Measurements from ENCODE around the gene GNGT2.

GNGT2 gene

DNA sequence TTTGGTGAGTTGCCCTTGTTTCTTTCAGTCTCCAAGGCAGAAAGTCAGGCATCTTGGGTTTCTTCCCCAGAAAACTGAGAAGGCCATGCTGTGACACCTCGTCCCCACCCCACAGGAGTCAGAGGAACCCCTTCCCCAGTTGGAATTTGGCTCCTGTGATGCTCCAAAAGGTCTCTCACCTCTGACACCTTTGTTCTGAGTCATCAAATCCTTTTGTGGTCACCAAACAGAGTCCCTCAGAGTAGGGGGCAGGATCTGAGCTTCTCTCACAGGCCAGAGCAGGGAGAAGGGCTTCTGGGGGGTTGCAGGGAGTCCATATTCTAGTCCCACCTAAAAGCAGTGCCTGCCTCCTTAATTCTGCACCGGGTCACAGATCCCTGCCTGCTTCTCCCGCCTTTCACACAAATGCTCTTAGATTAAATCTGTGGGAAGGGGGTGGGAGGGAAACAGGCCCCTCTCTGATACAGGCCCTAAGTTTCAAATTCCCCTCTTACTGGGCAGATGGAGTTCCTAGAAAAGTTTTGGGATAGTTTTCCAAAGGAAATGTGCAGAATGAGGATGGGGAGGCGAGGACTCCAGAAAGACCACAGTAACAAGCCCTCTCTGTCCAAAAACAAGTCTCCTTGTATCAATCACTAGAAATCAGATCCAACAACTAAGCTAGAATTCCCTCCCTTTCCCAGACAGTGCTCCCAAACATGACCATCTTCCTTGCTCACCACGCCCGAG, 18.9 kb upstream of the GNGT2 start:
- no peak for DNase-seq

DNA sequence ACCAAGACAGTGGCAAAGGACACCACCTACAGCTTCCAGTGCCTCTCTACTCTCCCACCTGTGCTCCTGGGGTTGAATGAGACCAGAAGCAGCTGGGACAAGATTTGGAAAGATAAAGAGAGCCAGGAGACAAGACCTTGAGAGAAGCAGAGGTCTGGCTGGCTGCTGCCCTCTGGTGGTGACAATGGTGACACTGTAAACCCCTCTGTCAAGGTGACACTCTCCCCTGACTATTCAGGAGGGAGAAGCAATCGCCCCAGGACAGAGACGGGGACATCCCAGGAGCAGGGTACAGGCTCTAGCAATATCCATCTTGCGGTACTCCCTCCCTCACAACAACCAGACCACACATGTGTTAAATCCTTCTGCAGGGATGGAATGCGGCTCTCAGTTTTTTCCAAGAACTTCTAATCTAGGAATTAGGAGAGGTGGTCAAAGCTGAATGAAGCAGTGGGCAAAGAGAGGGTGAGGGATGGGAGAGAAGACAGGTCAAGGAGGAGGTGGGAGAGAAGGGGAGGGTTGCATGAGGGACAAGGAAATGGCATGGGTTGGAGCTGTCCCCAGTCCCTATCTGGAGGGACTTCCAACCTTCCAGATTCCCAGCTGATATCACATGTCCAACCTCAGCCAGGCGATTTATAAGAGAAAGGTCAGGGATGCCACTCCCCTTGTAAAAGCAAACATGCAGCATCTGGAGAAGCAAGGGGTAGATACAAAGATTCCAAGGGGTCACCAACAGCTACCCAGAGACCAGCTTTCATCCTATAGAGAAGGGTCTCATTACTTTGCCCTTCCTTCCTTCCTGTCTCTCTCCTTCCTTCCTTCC, 17.3 kb upstream of the GNGT2 start:
- peak; percentile 75 for DNase-seq

DNA sequence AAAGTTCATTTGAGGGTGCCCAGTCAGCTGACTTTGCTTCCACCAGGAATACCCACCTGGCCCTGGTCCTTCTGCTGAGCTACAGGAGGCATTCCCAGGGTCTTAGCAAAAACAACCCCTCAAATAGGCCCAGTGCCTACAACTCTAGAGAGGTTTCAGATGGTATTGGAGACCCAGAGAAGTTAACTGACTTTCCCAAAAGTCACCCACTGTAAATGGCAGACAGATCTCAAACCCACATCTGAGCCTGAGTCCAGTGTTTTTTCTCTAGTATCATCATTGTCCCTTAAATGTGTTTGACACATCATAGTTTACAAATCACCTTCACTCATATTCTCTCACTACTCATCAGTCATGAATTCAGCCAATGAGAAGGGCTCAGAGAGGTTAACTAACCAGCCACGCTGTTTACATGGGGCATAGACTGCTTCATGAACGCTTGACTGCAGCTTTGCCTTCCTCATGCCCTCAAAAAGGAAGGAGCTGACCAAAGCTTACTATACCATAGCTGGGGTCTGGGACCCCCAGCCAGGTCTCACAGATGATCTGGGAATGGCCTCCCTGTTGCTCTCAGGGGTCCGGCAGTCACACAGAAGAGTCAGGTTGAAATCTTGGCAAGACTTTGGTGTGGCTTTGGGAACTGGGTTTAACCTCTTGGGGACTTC, 16.5 kb upstream of the GNGT2 start:
- no peak for DNase-seq

DNA sequence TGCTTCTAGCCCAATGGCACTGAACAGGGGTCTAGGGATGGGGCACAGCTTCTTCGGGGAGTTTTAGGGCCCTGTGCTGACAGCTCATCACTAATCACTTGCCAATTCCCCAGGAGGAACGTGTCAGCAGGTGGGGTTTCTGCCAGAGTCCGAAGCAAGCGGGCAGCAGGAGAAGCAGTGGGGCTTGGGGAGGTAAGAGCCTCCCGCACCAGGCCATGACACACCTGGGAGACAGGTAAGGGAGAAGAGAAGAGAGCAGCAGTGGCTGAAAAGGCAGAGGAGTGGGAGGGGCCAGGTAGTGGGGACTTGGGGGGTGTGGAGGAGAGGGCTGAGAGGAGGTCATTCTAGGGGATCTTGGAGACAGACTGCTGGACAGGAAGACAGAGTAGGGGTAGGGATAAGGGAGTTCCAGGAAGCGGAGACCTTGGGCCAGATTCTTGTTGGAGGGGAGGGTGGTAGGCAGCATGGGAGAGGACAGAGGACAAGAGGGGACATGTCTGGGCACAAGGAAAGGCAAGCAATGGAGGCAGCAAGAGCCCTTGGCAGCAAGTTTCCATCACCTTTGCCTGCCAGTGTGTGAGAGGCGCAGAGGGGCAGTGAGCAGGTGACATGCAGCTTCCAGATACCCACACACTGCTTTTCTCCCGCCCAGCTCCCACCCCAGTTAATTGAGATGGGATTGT, 15.3 kb upstream of the GNGT2 start:
- DNase-seq: no peak

DNA sequence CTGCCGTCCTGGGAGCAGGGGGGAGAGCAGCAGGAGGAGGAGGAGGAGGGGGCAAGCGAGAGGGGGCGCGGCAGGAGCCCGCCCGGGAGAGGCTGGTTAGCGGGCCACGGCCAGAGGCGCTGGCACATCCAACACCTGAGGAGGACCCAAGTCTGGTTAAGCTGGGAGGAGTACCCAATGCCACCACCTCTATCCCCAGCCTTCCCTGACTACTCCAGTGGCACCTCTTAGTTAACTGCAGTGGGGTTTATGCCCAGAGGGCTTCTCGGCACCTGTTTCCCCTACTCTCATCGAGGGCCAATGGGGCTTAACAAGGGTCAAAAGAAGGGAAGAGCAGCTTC, 14.6 kb upstream of the GNGT2 start:
- DNase-seq: no peak

DNA sequence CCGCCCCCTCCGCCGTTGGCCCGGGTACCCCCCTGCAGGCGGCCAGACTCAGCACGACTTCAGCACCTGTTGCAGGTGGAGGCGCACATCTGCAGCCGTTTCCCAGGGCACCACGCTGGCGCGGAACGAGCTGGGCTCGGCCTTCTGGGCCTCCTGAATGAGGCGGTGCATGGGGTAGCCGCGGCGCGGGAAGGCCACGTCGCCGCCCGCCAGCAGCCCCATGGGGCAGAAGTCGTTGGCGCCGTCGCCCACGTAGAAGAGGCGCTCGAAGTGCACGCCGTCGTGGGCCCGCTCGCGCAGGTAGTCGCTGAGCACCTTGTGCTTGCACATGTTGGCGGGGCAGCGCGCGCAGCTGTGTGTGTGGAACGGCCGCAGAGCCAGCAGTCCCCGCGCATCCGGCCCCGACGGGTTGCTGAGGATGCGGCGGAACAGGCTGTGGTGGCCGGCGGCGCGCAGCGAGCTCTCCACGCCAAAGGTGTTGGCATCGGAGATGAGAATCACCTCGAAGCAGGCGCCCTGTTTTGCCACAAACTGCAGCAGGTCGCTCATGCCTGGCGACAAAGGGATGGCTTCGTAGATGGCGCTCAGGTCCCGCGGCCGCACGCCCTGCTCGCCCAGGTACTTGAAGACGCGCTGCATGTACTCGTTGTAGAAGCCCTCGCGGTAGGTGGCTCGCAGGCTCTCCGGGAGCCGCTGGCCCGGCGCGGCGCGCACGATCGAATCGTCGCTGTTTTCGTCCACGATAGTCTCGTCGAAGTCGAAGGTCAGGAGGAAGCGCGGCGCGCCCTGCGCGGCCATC, 14.0 kb upstream of the GNGT2 start:
- peak; percentile 32 for DNase-seq

DNA sequence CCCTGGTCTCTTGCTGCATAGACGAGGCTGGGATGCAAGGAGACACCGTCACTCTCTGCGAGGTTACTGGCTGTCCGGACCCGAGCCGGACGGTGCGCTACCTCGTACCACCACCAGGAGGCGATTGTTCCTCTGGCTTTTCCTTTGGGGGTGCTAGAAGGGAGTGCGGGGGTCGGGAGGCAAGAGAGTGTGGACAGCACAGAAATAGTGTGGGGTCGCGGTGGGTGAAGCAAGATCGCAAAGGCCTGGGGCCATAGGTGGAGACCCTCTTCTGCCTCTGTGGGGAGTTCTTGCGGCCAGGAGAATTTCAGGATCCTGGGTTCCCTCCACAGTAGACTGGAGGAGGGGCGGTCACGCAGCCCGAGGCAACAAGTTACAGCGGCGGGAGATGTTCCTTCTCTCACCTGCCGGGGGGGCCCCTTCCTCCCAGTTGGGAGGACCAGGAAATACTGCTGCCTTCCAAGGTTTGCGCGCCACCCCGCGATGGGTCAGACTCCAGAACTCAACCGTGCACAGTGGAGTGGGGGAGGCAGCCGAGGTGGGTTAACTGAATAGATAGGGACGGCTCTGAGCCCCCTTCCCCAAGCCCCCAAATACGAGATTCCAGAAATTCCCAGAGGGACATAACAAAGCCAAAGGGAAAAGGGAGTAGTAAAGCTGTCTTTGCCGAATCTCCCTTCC, 13.3 kb upstream of the GNGT2 start:
- peak; percentile 55 for DNase-seq

DNA sequence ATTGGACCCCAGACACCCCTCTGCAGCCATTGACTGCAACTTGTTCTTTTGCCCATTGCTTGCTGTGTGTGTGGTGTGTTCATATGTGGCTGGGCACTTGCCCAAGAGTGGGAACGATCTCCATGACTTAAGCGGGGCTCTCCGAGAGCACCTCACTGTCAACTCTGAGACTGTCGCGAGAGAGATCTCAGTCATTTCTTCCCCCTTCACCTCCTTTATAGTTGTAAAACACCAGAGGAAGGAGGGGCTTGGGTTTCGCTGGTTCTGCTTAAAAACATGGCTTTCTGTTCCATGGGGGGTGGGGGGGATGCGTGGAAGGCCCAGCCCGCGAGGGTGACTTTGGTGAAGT, 12.8 kb upstream of the GNGT2 start:
- DNase-seq: no peak

DNA sequence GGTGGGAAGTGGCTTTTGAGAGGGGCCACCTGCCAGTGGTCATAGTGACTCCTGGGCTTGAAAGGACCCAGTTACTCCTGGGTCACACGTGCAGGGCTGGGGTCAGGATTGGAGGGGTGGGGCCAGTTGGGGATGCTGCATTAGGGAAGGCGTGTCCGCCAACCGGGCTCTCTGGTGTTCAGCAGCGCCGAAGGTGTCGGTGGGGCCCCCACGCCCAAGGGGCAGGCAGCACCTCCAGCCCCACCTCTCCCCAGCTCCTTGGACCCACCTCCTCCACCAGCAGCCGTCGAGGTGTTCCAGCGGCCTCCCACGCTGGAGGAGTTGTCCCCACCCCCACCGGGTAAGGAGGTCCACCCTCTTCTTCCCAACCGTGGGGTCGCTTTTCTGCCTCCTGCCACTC, 9.6 kb upstream of the GNGT2 start:
- no peak for DNase-seq

DNA sequence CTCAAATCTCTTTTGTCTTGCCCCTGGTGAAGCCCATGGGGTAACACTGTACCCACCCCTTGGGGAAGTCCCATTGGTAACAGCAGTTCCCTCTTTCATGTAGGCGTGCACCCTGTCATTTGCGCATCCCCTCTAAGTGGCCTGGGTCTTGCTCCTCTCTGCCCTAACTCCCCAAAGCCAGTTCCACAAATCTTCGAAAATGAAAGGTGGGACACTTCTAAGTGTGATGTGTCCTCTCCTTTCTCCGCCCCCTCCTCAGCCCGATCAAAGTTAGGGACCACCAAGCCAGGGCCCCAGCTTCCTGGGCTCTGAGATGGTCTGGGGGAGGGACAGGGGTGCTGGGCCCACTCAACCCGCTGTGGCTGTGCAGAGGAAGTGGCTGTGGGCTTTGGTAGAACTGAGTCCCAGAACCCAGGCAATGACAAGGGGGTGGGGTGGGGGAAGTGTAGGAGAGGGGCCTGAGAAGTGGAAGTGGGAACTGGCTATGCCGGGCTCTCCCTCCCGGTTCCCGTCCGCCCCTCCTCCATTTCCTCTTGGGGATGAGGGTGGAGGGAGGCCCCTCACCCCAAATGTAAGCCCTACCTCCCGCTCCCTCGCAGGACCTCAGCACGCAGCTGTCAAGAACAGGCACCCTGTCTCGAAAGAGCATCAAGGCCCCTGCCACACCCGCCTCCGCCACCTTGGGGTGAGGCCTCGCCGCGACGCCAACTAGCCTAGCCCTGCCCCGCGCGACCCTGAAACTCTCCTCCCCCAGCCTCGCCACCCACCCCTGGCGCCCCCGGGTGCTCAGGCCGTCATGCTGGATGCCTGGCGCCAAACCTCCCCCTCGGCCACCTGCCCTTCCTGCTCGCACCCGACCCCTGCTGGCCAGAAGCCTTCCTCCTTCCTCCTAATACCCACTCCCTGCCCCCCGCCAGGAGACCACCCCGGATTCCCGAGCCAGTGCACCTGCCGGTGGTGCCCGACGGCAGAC, 8.9 kb upstream of the GNGT2 start:
- no peak for DNase-seq

DNA sequence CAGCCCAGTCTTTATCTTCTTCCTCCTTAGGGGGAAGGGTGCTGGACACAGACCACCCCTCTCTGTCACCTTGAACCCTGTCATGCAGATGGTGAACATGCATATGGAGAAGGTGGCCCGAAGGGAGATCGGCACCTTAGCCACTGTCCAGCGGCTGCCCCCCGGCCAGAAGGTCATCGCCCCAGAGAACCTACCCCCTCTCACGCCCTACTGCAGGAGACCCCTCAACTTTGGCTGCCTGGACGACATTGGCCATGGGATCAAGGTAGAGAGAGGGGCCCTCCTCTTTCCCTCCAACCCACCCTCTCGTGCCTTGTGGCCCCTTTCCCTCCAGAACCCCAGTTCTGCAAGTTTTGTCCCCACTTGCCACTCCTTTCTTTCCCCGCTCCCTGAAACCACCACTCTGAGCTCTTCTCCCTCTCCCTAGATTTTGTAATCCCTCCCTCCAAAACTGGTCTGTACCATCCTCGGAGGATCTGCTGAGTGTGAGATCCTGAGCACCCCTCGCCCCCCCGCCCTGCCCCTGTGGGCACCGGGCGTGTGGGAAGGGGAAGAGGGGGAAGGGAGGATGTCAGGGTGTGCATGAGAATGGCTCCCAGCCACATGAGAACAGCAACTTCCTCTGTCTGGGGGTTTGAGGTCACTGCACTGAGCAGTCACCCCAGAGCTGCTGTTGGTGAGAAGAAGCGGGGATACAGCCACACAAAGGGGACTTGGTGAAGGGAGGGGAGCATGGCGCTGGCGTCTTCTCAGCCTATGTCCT, 7.5 kb upstream of the GNGT2 start:
- peak; percentile 57 for DNase-seq

DNA sequence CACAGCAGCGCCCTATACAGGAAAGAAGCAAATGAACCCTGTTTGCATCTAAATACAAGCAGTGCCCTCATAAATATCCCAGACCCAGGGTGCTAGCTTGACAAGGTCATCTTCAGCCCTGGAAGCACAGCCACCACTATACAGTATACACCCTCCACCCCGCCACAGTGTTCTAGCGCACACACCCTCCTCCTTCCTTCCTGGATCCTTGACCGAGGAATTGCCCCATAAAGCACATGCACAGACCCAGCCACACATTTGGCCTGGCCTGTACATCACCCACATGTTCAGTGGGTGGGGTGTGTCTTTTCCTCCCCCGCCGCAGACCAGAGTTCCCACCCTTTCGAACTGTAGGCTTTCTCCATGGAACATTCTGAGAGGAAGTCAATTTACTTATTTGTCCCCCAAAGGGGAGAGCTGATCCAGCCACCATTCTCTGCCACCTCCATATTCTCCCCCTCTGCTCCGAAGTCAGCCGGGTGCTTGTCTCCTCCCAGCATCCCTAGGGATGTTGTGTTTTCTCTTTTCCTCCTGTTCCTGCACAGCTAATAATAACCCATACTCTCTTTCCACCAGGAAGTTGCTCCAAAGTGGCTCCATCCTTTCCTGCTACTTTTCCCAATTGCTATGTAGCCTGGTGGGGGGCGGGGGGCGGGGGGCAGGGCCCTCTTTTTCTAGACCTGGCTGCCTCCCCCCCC, 6.7 kb upstream of the GNGT2 start:
- DNase-seq: no peak

DNA sequence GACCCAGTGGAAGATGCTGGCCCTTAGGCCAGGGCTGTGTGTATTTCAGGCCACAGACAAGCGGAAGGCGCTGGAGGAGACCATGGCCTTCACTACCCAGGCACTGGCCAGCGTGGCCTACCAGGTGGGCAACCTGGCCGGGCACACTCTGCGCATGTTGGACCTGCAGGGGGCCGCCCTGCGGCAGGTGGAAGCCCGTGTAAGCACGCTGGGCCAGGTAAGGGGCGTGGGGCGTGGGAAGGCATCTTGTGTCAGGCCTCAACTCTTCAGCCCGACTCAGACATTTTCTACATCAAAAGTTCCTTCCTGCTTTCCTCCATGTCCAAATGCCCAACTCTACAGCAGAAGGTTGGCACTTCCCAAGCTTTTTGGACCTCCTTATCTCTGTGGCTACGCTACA, 6.1 kb upstream of the GNGT2 start:
- no peak for DNase-seq

DNA sequence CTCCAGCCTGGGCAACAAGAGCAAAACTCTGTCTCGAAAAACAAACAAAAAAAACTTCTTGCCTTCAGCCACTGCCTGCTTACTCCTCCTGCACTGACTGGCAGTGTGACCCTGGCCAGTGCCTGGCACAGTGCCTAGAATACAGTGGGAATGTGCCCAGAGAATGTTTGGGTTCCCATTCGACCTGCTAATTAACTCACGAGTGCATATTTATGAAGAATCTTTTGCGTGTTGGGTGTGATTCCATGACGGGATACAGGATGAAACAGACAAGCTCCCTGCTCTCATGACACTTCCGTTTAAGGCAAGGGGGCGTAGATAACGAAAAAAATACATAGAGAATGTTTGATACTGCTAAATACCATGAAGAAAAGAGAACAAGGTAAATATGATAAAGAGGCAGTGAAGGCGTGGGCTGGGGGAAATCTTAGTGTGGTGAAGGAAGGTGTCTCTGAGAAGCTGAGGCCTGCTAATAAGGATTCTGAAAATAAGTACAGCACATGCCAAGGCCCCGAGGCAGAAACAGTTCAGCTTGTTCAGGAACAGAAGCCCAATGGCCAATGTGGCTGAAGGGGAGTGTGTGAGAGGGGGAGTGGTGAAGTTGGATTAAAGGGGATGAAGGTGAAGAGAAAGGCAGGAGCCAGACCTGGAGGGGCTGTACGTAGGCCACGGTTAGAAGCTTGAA, 4.4 kb upstream of the GNGT2 start:
- no peak for DNase-seq

DNA sequence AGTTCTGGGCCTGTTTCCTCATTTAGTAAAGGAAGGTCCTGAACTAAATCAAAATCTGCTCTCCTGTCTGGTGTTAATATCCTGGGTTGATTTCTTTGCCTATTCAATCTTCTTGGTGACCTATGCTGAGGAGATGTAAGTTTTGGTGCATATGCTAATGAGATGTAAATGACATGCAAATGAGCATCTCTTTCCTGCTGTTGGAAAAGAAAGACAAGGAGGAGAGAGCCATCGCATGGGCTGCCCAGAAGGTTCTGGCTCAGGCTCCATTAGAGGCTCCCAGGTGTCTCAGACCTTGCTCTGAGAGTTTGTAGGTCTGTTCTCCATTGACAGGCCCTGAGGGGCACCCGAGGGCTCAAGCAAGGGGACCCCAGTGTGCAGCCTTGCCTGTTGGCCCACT, 3.5 kb upstream of the GNGT2 start:
- DNase-seq: no peak

DNA sequence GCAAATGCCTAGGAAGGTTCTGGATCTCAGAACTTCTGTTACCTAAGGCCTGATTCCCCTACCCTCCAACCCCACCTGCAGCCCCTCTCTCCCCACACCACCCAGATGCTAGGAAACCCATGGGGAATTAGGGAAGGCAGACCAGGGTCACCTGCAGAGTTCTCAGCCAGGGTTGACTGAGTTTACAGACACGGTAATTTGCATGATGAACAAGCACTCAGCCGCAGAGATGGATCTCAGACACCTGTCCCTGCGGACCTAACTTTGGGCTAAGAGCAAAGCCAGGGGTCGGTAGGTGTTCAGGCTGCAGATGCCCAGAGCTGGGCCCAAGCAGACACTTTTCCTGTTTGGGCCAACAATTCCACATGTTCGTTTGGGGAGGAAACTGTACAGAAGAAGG, 3.0 kb upstream of the GNGT2 start:
- no peak for DNase-seq

DNA sequence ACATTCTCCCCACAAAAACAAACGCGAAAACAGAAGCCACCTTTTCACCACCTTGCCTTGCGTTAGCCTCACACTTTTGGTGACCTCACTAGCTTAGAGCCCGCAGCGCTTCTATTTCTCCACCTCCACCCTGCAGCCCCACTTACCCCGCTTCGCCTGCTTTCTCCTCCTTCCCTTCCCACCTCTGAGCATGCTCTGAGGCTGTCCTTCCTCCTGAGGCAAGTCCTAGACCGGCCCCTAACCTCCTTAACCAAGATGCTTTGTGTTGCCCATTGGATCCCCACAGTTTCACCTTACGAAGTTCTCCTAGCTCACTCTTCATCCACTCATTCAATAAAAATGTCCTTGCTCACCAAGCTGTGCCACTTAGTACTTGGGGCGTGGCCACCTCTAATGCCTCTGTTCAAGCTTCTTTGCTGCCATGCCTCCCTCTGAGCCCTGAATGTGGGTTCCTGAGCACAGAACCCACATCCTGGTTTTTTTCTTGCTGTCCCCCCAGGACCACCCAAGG, 1.3 kb downstream of the GNGT2 start:
- no peak for DNase-seq

DNA sequence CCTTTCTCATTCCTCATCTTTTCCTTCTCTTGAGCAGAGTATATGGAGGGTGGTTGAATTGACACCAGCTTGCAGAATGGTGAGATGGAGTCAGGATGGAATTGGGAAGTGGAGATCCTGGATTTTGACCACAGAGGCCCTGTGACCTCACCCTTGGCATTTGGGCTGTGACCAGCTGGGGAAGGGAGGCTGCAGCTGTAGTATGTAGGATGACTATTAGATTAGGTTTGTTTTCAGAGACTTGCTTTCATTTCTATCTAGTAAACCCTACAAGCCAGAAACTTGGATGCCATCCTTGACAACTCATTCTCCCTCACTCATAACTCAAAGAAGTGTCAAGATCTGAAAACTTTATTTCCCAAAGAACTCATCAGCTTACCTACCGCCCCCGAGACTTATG, 5.9 kb downstream of the GNGT2 start:
- no peak for DNase-seq

DNA sequence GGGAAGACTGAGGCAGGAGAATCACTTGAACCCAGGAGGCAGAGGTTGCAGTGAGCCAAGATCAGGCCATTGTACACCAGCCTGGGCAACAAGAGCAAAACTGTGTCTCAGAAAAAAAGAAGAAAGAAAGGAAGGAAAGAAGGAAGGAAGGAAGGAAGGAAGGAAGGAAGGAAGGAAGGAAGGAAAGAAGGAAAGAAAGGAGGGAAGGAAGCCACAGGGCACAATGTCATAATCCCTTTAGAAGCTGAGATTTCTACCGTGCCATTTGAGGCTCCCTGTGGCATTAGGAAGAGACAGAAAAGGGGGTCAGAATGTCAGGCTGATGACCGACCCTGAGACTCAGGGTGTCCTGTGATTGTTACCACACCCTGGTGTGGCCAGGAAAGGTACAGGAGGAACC, 6.6 kb downstream of the GNGT2 start:
- no peak for DNase-seq

Measured in effector CD4-positive, alpha-beta T cell (primary cell).